ENCODE measurements around the gene AGAP1. TPM values are rescaled to one million over a fixed set of nuclear protein-coding genes. Genes with fewer than 3 reads are reported as not detected.

AGAP1 gene
- total and polyA plus RNA-seq, 2 donors from 2014 or later: 8.1 to 44.5 TPM

- H3K27me3 ChIP-seq (ENCODE audit: control insufficient read depth, insufficient read depth, low read length): no peaks in the 10 kb centered on the region
- no peak for DNase-seq
- intact Hi-C loops (cut with DNase I): no loop called here
- no peaks in the 10 kb centered on the region for H3K9me3 ChIP-seq (ENCODE audit: control insufficient read depth in 2 of 3, insufficient read depth in 1 of 3, low read length in 3 of 3)
- H3K9ac ChIP-seq (ENCODE audit: low read length in 3 of 3): no peak overlapping the region
- no peaks in the 10 kb centered on the region for H3K4me1 ChIP-seq (ENCODE audit: control insufficient read depth in 2 of 3, insufficient read depth in 2 of 3, low read depth in 1 of 3, low read length in 3 of 3)
- no peak for FAIRE-seq
- H3K4me3 ChIP-seq (ENCODE audit: low read length in 3 of 3): no peak overlapping the region
- H3K27ac ChIP-seq (ENCODE audit: low read depth in 2 of 2, low read length in 2 of 2): no peak overlapping the region
- TF ChIP-seq CTCF (IDR thresholded peaks at IDR 0.05; ENCODE audit: borderline replicate concordance, extremely low read depth, insufficient read depth): no peak
- no peaks in the 10 kb centered on the region for H3K36me3 ChIP-seq (ENCODE audit: control insufficient read depth in 2 of 3, insufficient read depth in 3 of 3, low read length in 3 of 3)
Observed at GRCh38 chr2:235647877-235648276, 154.0 kb downstream of the AGAP1 start.

- H3K27me3 ChIP-seq (ENCODE audit: control insufficient read depth, insufficient read depth, low read length): no peaks in the 10 kb centered on the region
- no peak for DNase-seq
- no peak overlapping the region for H3K27ac ChIP-seq (ENCODE audit: low read depth in 2 of 2, low read length in 2 of 2)
- H3K9ac ChIP-seq (ENCODE audit: low read length in 3 of 3): no peak overlapping the region
- H3K4me3 ChIP-seq (ENCODE audit: low read length in 3 of 3): no peak overlapping the region
- H3K36me3 ChIP-seq (ENCODE audit: control insufficient read depth in 2 of 3, insufficient read depth in 3 of 3, low read length in 3 of 3): no peaks in the 10 kb centered on the region
- no peak for FAIRE-seq
- H3K4me1 ChIP-seq (ENCODE audit: control insufficient read depth in 2 of 3, insufficient read depth in 2 of 3, low read depth in 1 of 3, low read length in 3 of 3): no peaks in the 10 kb centered on the region
- intact Hi-C loops (cut with DNase I): no loop called here
- H3K9me3 ChIP-seq (ENCODE audit: control insufficient read depth in 2 of 3, insufficient read depth in 1 of 3, low read length in 3 of 3): no peaks in the 10 kb centered on the region
- TF ChIP-seq CTCF (IDR thresholded peaks at IDR 0.05; ENCODE audit: borderline replicate concordance, extremely low read depth, insufficient read depth): no peak
Observed at GRCh38 chr2:235649418-235649817, 155.6 kb downstream of the AGAP1 start.

- Histone ChIP-seq H3K4me3 (ENCODE audit: low read length in 3 of 3) (no peak overlapping the region), H3K9ac (ENCODE audit: low read length in 3 of 3) (no peak overlapping the region), H3K9me3 (ENCODE audit: control insufficient read depth in 2 of 3, insufficient read depth in 1 of 3, low read length in 3 of 3) (no peaks in the 10 kb centered on the region), H3K27ac (ENCODE audit: low read depth in 2 of 2, low read length in 2 of 2) (no peak overlapping the region), H3K4me1 (ENCODE audit: control insufficient read depth in 2 of 3, insufficient read depth in 2 of 3, low read depth in 1 of 3, low read length in 3 of 3) (no peaks in the 10 kb centered on the region), H3K27me3 (ENCODE audit: control insufficient read depth, insufficient read depth, low read length) (no peaks in the 10 kb centered on the region), H3K36me3 (ENCODE audit: control insufficient read depth in 2 of 3, insufficient read depth in 3 of 3, low read length in 3 of 3) (no peaks in the 10 kb centered on the region)
- no peak for TF ChIP-seq CTCF (IDR thresholded peaks at IDR 0.05; ENCODE audit: borderline replicate concordance, extremely low read depth, insufficient read depth)
- FAIRE-seq (no peak), DNase-seq (no peak)
- intact Hi-C loops (cut with DNase I): no loop called here
Observed at GRCh38 chr2:235651643-235652042, 157.8 kb downstream of the AGAP1 start.

All from kidney (tissue), 14 donors.